Hematopoietic multipotent progenitor cell treated with erythropoietin and hydrocortisone succinate and interleukin-3 and kit ligand, for 6 days (in vitro differentiated cells): Measurements from ENCODE around the gene XXYLT1.
A peak's percentile ranks its signal among the peaks of the same experiment; 100 is the strongest.

Source experiments
- DNase-seq: peaks from one replicate; pipeline ENCODE4 v3.0.0-alpha.2; 2015

The XXYLT1 gene

DNA sequence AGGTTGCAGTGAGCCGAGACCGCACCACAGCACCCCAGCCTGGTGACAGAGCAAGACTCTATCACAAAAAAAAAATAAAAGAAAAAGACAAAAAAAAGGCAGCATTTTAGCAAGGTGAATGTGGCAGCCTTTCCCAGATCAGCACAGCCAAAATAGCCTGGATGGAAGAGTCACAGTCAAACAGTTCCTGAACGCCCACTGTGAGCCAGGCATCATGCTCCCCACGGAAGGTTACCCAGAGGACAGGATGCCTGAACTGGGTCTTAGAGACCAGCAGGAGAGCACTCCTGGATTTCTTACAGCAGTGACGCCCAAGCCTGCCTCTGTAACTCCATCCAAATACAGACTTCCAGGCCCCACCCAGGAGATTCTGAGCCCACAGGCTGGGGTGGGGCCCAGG is 4.5 kb downstream of the XXYLT1 start:
- no peak for DNase-seq

DNA sequence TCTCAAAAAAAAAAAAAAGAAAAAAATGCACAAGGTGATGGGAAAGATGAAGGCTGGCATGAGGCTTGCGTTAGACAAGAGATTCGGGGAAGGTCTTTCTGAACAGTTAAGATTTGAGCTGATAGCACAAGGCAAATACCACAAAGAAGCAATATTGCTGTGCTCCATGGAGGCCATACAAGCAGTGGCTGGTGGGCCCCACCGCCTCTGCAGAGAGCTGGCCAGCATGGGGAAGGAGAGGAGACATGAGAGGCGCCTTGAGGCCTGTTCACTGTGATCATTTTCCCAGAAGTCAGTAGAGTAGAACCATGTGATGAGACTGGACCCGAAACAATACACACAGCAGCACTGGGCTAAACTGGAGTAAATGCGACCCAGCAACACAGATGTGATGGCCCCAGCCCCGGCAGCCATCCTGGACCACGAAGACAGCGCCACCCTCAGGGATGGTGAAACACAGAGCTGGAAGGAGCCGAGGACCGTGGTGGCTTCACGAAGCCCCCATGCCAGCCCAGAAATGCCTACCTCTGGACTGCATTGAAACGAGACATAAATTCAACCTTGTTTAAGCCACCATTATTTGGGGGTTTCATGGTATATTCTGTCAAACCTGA is 5.5 kb downstream of the XXYLT1 start:
- no peak for DNase-seq

DNA sequence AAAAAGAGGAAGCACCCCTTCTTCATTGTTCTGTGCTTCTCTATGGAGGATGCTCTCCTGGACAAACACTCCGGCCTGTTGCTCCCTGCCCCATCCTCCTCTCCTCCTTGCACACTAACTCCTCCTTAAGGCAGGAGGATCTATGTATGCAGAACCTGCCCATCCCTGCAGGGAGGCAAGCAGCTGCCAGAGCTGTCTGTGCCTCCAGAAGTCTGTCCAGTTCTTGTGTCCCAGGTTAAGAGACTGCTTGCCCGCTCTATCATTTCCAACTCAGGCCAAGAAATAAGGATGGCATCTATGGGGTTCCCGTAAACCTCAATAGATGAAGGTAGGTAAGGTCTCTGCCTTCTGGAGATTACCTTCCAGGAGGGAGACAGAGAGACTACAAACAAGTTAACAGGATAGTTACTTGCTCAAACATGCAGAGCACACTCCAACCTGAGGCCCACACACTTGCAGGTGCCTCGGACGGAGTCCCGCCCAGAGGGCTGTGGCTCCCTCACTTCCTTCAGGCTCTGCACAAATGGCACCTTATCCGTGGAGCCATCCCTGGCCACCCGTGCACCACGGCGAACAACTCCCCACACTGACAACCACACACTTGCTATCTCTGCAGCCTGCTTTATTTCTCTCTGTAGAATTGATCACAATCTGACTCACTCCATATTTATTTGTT is 6.9 kb downstream of the XXYLT1 start:
- peak; percentile 82 for DNase-seq

DNA sequence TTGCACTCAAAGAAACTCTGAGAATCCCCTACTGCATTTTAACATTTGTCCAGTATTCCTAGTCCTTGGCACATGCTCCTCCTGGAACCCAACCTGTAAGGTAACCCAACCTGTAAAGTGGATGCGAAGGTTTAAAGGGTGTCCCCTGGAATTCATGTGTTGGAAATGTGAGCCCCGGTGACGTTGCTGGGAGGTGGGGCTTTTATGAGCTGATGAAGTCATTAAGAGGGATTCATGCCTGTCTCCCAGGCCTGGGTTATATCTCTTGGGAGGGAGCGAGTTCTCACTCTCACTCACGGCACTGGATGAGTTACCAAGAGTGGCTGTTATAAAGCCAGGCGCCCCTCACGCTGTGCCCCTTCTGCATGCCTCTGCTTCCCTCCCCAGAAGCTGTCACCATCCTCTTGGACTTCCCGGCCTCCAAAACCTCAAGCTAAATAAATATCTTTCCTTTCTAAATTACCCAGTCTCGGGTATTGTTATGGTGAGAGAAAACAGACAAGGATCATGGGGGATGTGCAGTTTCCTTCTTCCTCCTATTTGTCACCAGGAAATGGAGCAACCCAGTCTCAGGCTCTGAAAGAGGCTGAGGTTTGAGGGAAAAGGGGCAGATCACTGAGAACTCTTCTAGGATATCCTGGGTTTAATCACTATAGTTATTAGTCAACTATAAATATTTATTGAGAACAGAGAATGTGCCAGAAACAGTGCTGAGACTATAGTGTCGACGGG is 7.6 kb downstream of the XXYLT1 start:
- DNase-seq = no peak

DNA sequence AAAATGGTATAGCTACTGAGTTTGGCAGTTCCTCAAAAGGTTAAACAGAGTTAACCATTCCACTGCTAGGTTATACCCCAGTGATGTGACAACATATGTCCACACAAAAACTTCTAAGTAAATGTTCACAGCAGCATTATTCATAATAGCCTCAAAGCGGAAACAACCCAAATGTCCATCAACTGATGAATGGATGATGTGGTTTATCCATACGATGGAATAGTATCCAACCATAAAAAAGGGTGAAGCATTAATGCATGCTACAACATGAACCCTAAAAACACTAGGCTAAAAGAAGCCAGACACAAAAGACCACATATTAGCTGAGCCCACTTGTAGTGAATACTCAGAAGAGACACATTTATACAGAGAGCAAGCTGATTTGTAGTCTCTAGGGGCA is 9.0 kb downstream of the XXYLT1 start:
- no peak for DNase-seq

DNA sequence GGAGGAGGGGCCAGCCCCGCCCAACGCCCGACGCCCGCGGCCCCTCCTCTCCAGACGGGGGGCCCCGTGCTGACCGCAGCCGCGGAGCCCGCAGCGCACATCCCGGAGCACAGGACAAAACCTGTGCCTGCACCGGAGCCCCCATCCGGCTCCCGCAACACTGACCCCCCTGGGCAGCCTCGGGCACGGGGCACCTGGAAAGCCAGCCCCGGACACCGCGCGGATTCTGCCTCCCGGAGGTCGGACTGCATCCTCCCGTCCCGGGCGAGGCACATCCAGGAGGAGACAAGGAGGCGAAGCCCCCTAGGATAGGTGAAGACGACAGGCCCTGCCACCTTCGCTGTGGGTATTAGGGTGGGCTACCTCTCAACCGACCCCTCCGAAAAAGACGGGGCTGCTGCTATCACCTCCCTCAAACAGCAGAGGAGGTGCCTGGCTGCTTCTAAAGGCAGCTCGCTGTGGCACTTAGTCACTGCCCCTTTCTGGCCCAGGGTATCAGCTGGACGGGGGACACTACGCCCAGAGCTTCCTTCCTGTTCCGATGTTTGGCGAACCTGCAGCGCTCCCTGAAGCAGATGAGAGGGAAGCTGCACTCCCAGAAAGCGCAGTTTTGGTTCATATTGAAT is 10.6 kb downstream of the XXYLT1 start:
- peak; percentile 73 for DNase-seq

DNA sequence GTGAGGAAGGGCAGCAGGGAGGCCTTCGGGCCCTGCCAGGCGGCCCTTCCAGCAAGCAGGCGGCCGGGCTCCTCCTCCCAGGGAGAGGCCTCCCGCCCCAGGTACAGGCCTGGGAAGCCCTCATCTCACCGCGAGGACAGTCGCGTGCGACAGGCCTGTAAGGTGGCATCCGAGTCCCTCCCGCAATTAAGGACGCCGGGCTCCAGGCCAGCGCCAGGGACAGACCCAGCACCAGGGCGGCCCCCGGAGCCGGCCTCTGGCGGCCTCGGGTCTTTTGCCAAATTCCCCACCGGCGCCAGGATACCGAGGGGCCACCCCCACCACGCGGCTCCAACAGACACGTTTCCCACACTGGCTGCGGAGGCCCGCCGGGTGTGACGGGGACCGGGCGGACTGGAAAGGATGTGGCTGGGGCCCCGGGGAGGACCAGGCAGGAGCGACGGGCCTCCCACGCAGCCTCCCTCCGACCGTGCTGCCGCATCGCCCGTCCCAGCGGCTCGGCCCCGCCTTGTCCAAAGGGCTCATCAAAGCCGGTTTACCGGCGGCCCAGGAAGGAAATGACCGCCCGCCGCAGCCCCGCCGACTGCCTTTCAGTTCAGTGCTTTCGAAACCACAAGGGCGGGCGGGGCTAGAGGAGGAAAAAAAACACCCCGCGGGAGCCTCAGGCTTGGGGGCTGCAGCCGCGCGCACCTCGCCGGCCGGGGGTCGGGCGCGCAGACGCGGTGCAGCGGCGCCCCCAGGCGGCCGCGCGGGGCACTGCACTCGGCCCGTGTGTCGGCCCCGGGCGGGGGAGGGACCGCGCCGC is 11.3 kb downstream of the XXYLT1 start:
- peak; percentile 95 for DNase-seq

DNA sequence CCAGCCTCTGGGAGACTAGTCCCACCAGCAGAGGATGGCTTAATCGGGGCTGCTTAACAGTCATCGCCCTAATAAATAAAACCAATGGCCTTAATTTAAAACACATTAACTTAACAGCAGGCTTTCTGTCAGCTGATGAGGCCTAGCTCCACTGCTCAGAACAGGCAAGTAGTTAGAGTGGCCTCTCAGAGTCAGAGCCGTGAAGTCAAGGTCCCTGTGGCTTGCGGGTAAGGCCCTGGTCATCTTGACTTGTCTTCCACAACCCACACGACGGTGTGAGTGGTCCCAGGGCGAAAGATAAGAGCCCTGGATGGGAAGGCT is 11.8 kb downstream of the XXYLT1 start:
- peak; percentile 71 for DNase-seq

DNA sequence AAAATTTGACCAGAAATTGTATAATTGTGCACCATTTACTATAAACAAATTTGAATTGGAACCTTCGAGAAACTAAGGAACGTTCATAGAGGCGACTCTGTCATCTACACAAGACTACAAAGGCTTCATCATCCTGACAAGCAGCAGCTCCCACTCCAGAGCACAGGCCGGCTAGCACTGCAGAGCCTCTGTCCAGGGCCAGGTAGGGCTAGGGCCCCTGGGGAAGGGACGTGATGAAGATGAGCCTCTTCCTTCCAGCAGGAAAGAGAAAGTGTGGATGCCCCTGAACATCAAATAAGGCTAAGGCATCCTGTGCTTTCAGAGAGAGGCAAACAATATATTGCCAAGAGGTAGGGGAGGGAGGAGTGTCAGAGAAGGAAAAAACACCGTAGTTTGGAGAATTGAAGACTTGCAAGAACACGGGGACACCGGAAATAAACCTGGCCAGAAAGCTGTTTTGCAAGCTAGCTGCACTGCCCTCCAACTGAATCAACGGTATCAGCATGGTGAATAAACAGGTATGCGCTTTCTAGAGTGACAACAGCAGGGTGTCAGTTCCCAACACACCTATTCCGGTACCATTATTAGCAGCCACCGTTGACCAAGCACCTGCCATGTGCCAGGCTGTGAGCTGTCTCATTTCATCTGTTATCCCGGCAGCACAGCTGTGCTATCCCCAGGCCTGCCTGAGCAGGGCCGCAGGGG is 12.4 kb downstream of the XXYLT1 start:
- DNase-seq = no peak

DNA sequence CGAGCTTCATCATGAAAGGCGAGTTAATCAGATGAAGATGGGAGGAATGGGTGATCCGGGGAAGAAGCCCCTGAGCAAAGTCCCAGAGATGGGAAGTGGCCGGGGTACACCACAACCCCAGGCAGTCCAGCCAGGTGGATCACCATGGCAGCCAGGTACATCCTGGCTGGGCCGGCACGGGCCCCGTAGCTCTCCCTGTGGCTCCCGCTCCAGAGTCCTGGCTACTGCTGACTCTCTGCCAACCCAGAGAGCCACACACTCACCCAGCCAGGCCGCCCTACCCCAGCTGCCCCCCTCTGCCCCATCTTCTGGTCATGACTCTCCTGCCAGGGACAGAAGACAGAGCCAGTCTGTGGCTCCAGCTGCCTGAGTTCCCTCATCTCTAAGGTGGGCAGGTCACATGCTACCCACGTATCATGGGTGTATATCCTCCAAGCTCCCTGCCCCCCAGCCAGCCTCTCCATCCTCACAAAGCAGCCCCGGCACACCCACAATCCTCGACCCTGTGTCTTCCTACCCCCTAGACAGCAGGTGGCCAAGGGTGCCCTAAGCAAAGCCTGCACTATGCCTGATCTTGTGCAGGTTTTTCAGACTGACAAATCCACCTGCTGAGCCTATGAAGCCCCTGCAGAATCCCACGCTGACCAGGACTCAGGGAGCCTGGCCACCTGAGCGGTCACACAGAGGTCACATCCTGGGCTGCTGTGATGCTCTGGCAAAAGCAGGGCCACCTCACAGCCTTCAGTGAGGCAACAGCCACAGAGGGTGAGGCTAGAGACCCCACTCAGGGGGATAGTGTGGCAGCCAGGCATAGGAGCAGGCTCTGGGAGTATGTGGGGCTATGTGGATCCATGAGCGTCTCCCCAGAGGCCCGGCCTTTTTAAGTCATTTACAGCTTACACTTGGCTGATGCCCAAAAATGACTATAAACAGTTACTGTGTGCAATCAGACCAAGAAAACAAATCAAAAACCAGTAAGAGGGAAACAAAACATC is 13.2 kb downstream of the XXYLT1 start:
- peak; percentile 35 for DNase-seq

DNA sequence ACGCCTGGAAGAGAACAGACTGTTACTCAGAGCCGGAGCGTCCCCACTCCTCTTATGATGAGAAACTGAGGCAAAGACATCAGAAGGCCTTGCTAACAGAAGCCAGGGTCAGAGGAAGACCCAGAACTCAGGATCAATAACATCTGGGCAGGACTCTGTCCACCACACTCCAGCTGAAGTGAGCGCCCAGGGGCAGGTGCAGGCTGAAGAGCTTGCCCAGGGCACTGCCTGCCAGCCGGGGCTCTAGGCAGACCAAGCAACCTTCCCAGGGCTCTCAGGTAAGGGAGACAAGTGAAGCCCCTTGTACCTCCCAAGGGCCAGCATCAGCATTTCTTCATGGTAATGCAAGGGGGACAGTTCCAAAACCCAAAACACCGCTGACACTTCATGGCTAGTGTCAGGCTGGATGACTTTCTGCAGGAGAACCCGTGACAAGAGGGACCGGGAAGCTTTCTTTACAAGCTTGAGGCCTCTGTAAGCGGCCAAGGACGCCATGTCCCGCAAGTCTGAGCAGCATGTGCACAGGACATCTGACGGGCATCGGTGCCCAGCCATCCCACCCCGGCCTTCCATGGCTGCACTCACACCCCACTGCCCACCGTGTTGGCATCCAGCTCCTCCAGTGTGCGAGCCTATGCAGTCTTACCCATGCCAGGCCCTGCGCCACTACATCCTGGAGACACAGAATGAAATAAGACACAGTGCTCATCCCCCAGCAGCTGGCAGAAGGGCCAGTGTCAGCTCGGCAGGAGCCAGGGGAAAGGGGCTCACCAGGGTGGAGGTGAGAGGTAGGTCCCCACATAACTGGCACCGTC is 14.1 kb downstream of the XXYLT1 start:
- no peak for DNase-seq

DNA sequence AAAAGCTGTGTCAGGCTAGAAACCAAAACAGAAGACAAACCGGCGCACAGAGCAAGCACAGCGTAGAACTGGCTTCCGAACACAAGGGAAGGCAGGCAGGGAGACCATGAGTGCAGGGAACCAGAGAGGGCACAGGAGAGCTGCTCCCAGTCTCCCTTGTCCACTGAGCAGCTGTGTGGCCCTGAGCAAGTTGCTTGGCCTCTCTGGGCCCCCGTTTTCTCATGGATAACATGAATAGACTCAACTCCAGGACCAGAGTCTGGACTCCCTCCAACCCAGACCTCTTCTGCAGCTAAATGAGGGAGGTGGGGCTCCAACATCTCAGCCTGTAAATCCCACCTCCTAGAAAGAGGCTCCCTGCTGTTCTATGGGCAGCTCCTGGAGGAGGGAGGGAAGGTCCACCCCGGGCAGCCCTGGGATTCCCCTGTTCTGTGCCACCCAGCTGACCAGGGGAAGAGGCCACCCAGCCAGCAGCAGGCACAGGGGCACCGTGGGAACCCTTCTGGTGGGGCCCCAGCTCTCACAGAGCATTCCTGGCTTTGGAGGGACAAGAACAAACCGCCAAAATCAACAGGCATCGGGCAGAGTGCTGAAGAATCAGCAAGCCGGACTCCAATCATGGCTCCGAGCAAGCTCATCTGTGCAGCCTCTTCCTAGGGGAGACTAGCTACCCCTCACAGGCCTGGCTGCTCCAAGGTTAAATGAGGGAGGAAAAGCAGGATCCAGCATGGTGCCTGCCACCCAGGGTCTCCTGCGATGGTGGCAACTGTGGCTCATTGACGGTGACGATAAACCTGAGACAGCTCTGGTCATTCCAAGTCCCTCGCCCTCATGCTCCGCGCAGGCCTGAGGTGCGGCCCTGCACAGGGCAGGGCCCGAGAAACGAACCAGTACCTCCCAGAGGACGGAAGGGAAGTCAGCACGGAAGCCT is 15.1 kb downstream of the XXYLT1 start:
- DNase-seq = no peak

DNA sequence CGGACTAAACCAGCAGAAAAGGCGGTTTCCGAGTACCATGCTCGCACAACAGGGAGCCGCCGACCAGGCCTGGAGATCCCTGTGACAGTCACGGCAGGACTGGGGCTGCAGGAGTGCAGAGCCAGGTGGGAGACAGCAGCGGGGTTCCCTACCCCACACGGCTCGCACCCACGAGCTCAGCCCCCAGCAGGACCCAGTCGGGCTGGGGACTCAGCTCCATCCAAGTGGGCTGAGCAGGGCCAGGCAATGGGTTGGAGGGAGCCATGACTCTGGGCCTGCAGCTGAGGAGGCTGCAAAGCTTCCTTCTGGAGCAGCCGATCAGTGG is 15.8 kb downstream of the XXYLT1 start:
- DNase-seq = no peak

DNA sequence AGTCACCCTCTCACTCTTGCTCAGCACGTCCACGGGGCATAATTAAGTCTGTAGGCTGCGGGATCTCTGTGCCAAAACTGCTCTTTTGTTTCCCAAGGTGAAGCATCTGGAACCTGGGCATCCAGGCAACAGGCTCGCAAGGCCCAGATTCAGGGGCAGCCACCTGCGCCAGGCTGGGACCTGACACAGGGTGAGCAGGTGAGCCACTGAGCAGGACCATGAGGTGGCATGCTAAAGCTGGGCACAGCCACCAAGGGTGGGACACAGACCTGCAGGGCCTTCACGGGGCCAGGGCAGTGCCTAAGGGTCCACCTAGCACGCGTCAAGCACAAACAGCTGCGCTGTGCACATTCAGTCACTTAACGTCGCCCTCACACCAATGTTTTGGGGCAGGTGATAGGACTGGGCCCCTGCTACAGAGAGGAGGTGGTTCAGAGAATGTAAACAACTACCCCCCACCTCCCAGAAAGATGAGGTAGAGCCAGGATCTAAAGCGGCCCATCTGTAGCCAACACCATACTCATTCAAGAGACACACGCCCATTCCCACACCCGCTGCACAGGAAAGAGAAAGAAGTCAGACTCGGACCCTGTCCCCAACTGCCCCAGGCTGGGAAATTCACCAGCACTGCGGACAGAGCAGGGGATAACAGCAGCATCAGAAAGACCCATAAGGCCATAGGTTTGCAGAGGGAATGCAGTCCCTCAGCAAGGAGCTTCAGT is 16.3 kb downstream of the XXYLT1 start:
- DNase-seq = no peak

DNA sequence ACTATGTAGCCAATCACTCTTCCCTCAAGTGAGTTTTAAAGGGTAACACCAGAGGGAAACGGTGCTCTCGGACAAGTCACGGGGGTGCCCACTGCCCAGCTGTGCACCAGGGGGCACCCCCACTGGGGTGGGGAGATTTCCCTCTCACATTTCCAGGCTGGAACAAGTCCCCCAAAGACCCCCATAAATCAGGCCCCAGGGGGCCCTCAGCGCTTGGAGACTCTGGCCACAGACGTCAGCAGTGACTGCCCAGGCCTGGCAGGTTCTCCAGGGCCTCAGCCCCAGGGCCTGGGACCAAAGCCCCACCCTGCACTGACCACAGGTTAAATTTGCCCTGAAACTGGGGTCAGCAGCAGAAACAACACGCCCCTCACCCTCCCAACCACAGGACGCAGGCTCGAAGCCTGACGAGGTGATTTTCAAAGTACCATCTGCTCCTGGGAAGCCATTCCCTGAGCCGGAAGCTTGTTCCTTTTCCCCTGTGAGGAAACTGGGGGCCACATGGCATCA is 17.0 kb downstream of the XXYLT1 start:
- DNase-seq = no peak

DNA sequence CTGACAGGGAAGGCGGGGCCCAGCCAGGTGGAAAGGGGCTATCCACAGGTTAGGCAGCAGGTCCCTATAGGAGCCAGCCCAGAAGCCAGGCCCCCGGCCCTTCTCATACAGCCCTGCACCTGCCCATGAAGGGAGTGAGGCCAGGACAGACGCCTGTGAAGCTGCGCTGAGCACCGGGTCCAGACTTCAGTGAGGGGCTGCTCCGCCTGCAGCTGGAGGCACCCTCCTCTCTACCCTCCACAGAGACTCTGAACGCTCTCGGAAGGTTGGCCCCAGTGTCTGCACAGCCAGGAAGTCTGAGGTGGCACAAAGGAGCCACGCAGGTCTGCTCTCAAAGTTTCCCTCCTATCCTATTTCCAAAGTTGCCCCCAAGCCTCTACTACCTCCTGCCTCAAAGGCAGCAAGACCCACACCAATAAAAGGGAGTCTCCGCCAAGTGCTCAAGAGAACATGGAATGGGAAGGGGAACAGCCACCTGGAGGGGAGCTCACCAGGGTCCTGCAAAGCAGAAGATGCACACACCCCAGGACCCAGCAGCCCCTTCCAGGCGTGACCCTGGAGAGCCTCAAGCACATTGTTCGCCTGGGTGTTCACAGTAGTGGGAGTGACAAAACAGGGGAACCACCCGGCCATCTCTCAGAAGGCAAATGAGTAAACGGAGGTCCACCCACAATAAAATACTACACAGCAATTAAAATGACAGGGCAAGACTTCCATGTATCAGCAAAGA is 19.5 kb downstream of the XXYLT1 start:
- DNase-seq = no peak

DNA sequence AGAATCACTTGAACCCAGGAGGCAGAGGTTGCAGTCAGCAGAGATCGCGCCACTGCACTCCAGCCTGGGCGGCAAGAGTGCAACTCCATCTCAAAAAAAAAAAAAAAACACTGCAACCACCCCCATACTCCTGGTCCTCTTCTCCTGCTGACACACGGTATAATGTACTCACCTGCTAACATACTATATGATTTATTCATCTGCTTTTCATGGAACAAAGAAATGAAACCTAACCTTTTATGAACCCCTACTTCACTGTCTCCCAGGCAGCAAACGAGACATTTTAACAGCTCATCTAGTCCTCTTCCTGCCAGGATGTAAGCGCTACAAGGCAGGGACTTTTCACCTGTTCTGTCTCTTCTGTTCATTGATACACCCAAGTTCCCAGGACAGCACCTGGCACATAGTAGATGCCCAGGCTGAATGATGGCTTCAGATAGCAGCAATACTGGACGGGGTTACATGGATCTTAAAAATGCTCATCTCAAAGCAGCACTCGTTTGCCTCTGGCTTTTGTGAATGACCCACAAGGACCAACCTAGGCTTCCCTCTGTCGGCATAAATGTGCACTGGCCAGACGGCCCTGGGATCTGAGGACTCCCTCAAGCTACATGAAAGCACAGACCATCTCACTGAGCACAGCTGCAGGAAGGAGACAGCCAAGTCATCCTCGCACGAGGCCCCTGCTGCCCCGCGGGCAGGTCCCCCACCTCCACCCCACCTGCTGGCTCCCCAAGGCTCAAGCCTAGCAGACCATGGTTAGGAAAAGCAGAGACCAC is 20.3 kb downstream of the XXYLT1 start:
- peak; percentile 71 for DNase-seq
